GM23248 (cell line): ENCODE measurements around the gene FAM98A. TPM values are rescaled to one million over a fixed set of nuclear protein-coding genes. Genes with fewer than 3 reads are reported as not detected.
A peak's percentile ranks its signal among the peaks of the same experiment; 100 is the strongest.

Experiments
- DNase-seq: peaks from one replicate; pipeline ENCODE4 v3.0.0-alpha.2; 2015
- H2AFZ ChIP-seq: fragments of 200-600 bp; sonication (generic); 2 replicates; pipeline ENCODE4 v1.6.1; 2016; ENCODE audit warnings: antibody characterized with exemption
- H3F3A ChIP-seq: fragments of 200-600 bp; sonication (generic); 2 replicates; pipeline ENCODE4 v1.6.1; 2016; ENCODE audit warnings: mild to moderate bottlenecking, antibody characterized with exemption, mixed run types; ENCODE audit not compliant: insufficient read depth
- H3K27ac ChIP-seq: fragments of 200-600 bp; sonication (generic); 2 replicates; pipeline ENCODE4 v1.5.1; 2016; ENCODE audit warnings: mild to moderate bottlenecking
- H3K27me3 ChIP-seq: fragments of 200-600 bp; sonication (generic); replicated peaks from 2 replicates; pipeline ENCODE4 v1.6.1; 2016; ENCODE audit warnings: mild to moderate bottlenecking; ENCODE audit not compliant: insufficient read depth
- H3K36me3 ChIP-seq: fragments of 200-600 bp; sonication (generic); 2 replicates; pipeline ENCODE4 v1.6.1; 2016; ENCODE audit warnings: low read depth, mild to moderate bottlenecking
- H3K4me1 ChIP-seq: fragments of 200-600 bp; sonication (generic); 2 replicates; pipeline ENCODE4 v1.6.1; 2016; ENCODE audit warnings: mild to moderate bottlenecking; ENCODE audit not compliant: insufficient read depth
- H3K4me2 ChIP-seq: fragments of 200-600 bp; sonication (generic); one replicate; pipeline ENCODE4 v1.6.1; 2016; ENCODE audit warnings: mild to moderate bottlenecking; ENCODE audit not compliant: unreplicated experiment
- H3K4me3 ChIP-seq: fragments of 200-600 bp; sonication (generic); 2 replicates; pipeline ENCODE4 v1.5.1; 2016; ENCODE audit warnings: mild to moderate bottlenecking
- H3K79me2 ChIP-seq: fragments of 200-600 bp; sonication (generic); 2 replicates; pipeline ENCODE4 v1.6.1; 2016; ENCODE audit warnings: mild to moderate bottlenecking; ENCODE audit not compliant: insufficient read depth
- H3K9ac ChIP-seq: fragments of 200-600 bp; sonication (generic); 2 replicates; pipeline ENCODE4 v1.6.1; 2016; ENCODE audit warnings: mild to moderate bottlenecking
- H3K9me2 ChIP-seq: fragments of 200-600 bp; sonication (generic); 2 replicates; pipeline ENCODE4 v1.6.1; 2016; ENCODE audit warnings: mixed run types, mild to moderate bottlenecking, moderate library complexity; ENCODE audit not compliant: insufficient read depth
- H3K9me3 ChIP-seq: fragments of 200-600 bp; sonication (generic); one replicate; pipeline ENCODE4 v1.6.1; 2017; ENCODE audit warnings: low read depth
- H4K20me1 ChIP-seq: fragments of 200-600 bp; sonication (generic); 2 replicates; pipeline ENCODE4 v1.6.0; 2016; ENCODE audit not compliant: insufficient read depth
- EZH2 ChIP-seq: fragments of 200-600 bp; sonication (generic); IDR thresholded peaks from 2 replicates; pipeline ENCODE4 v1.6.1; 2018; ENCODE audit warnings: antibody characterized with exemption, mild to moderate bottlenecking; ENCODE audit not compliant: insufficient read depth, poor library complexity, severe bottlenecking
- EZH2phosphoT487 ChIP-seq: fragments of 200-600 bp; sonication (generic); IDR thresholded peaks from 2 replicates; pipeline ENCODE4 v1.6.1; 2018; ENCODE audit warnings: antibody characterized with exemption, moderate library complexity, mild to moderate bottlenecking, low read depth; ENCODE audit not compliant: insufficient read depth
- WGBS, 2 experiments: methylation state at CpG; one replicate each; pipeline ENCODE4 v1.1.6; 2015 to 2017; ENCODE audit warnings: low lambda C conversion rate in 2 of 2, low coverage in 1 of 2; ENCODE audit errors: missing lambda C conversion rate in 2 of 2; 5-methylcytosine and 5-hydroxymethylcytosine counted together
- in situ Hi-C: fragments of 300-500 bp; cut with MboI; formaldehyde crosslinking; loops from 2 replicates; pipeline ENCODE4 v1.15.0; 2020
- polyA plus RNA-seq: library from polyadenylated mRNA; unstranded; fragments of >200 nt; fragmentation: Nextera tagmentation; extraction: Ambion mirVana; gene quantifications from 2 replicates; pipeline ENCODE4 v1.2.1, GENCODE V29; 2016
- total RNA-seq: library from RNA; depleted of rRNA; stranded (reverse); fragments of >200 nt; shearing (Covaris generic); gene quantifications from 2 replicates; pipeline ENCODE4 v1.2.3, GENCODE V29; 2014

Gene FAM98A
- total and polyA plus RNA-seq, 2 experiments from 2014 or later: 29.2 to 87.1 TPM

GRCh38 chr2:33577668-33578067, 21.4 kb downstream of the FAM98A start:
- Histone ChIP-seq H3K9ac (peak overlapping the region; percentile 48), H3K27ac (peak overlapping the region; percentile 29), H4K20me1 (no peaks in the 10 kb centered on the region), H2AFZ (peak overlapping the region; percentile 60), H3K4me2 (peak overlapping the region; percentile 64), H3K4me1 (peaks cover 25% of the 10 kb centered on the region), H3K4me3 (peak overlapping the region; percentile 32), H3K9me2 (no peaks in the 10 kb centered on the region), H3K27me3 (no peaks in the 10 kb centered on the region), H3K36me3 (no peaks in the 10 kb centered on the region), H3F3A (no peaks in the 10 kb centered on the region), H3K79me2 (peaks cover 22% of the 10 kb centered on the region; the same call in 1 of the 2 replicates), H3K9me3 (no peaks in the 10 kb centered on the region)
- 36 to 39% methylated on average over 2 of the region's 2 CpGs for WGBS, 2 experiments
- in situ Hi-C loops: loop anchor here (25.0 kb wide), 3 partner anchors 290 to 790 kb away; no protein-coding TSS in a partner anchor
- DNase-seq: peak; percentile 65
- TF ChIP-seq EZH2phosphoT487 (no peak), EZH2 (no peak)

GRCh38 chr2:33577084-33577483, 22.0 kb downstream of the FAM98A start:
- Histone ChIP-seq H3K4me1 (peaks cover 25% of the 10 kb centered on the region), H2AFZ (peak overlapping the region; percentile 60), H3F3A (no peaks in the 10 kb centered on the region), H3K9ac (peak overlapping the region; percentile 48), H3K79me2 (peaks cover 18% of the 10 kb centered on the region; the same call in 1 of the 2 replicates), H3K36me3 (no peaks in the 10 kb centered on the region), H3K9me3 (no peaks in the 10 kb centered on the region), H3K9me2 (no peaks in the 10 kb centered on the region), H3K27ac (peak overlapping the region; percentile 29), H3K27me3 (no peaks in the 10 kb centered on the region), H3K4me3 (peak overlapping the region; percentile 32), H3K4me2 (peak overlapping the region; percentile 64), H4K20me1 (no peaks in the 10 kb centered on the region)
- DNase-seq: peak; percentile 30
- WGBS, 2 experiments: 40 to 43% methylated on average over 8 of the region's 8 CpGs
- TF ChIP-seq EZH2phosphoT487: no peak
- TF ChIP-seq EZH2: no peak
- in situ Hi-C loops: loop anchor here (25.0 kb wide), 3 partner anchors 290 to 790 kb away; no protein-coding TSS in a partner anchor

GRCh38 chr2:33573657-33574056, 25.4 kb downstream of the FAM98A start:
- no peaks in the 10 kb centered on the region for H4K20me1 ChIP-seq
- 95 to 96% methylated on average over 6 of the region's 6 CpGs for WGBS, 2 experiments
- TF ChIP-seq EZH2 (no peak), EZH2phosphoT487 (no peak)
- in situ Hi-C loops: no loop called here
- H3K36me3 ChIP-seq: no peaks in the 10 kb centered on the region
- H3K4me2 ChIP-seq: no peak overlapping the region
- H3K9ac ChIP-seq: no peak overlapping the region
- no peak for DNase-seq
- no peaks in the 10 kb centered on the region for H3K9me2 ChIP-seq
- H3K79me2 ChIP-seq: no peaks in the 10 kb centered on the region
- H3K27ac ChIP-seq: no peak overlapping the region
- H2AFZ ChIP-seq: no peak overlapping the region
- no peaks in the 10 kb centered on the region for H3K27me3 ChIP-seq
- H3K9me3 ChIP-seq: no peaks in the 10 kb centered on the region
- H3K4me1 ChIP-seq: peaks cover 15% of the 10 kb centered on the region
- no peaks in the 10 kb centered on the region for H3F3A ChIP-seq
- no peak overlapping the region for H3K4me3 ChIP-seq

- Histone ChIP-seq H3K27me3 (no peaks in the 10 kb centered on the region), H3K9ac (no peak overlapping the region), H3F3A (no peaks in the 10 kb centered on the region), H3K27ac (no peak overlapping the region), H4K20me1 (no peaks in the 10 kb centered on the region), H3K4me1 (no peaks in the 10 kb centered on the region), H3K79me2 (no peaks in the 10 kb centered on the region), H3K9me2 (no peaks in the 10 kb centered on the region), H3K4me3 (no peak overlapping the region), H3K4me2 (no peak overlapping the region), H2AFZ (no peak overlapping the region), H3K9me3 (no peaks in the 10 kb centered on the region), H3K36me3 (no peaks in the 10 kb centered on the region)
- in situ Hi-C loops: no loop called here
- no peak for DNase-seq
- 83 to 88% methylated on average over 2 of the region's 2 CpGs for WGBS, 2 experiments
- TF ChIP-seq EZH2phosphoT487: no peak
- no peak for TF ChIP-seq EZH2
These were observed 28.4 kb downstream of the FAM98A start for GRCh38 chr2:33570681-33571080.

GRCh38 chr2:33561872-33562271, 37.2 kb downstream of the FAM98A start:
- no peak overlapping the region for H3K27ac ChIP-seq
- H3K9me2 ChIP-seq: no peaks in the 10 kb centered on the region

More at GRCh38 chr2:33561872-33562271, 37.2 kb downstream of the FAM98A start:
- no peaks in the 10 kb centered on the region for H3K79me2 ChIP-seq
- H3K4me1 ChIP-seq: peaks cover 4% of the 10 kb centered on the region; the same call in 1 of the 2 replicates
- DNase-seq: no peak
- H3K9me3 ChIP-seq: no peaks in the 10 kb centered on the region
- H3K36me3 ChIP-seq: peaks cover 4% of the 10 kb centered on the region; the same call in 1 of the 2 replicates
- no peaks in the 10 kb centered on the region for H3F3A ChIP-seq
- TF ChIP-seq EZH2phosphoT487 (no peak), EZH2 (no peak)
- H3K4me2 ChIP-seq: no peak overlapping the region
- H3K4me3 ChIP-seq: no peak overlapping the region
- in situ Hi-C loops: no loop called here
- no peaks in the 10 kb centered on the region for H3K27me3 ChIP-seq
- H4K20me1 ChIP-seq: no peaks in the 10 kb centered on the region
- H2AFZ ChIP-seq: no peak overlapping the region
- H3K9ac ChIP-seq: no peak overlapping the region
